GM19193 (cell line): ENCODE data around the gene SNRPN.

Experiments used
- POLR2A ChIP-seq: IDR thresholded peaks from 4 replicates; pipeline ENCODE4 v1.6.1; 2011; ENCODE audit not compliant: insufficient read depth, insufficient read length; ENCODE audit errors: extremely low read depth

The SNRPN gene

DNA sequence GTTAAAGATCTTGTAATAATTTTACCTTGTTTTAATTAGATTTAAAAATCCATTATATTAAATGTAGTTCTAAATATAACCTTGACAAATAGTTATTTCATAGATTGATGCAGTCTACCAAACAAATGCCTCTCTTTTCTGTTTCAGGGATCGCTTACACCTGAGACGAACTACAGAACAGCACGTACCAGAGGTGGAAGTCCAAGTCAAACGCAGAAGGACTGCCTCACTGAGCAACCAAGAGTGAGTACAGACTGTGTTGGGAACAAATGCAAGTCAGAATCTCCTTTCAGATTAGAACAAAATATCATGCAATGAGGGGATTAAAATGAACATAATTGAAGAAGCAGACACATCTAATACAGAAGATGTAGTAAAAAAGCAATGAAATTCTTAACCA lies 7.2 kb downstream of the SNRPN start:
- TF ChIP-seq POLR2A, result no peak

GRCh38 chr15:24962880-24963279 lies 8.1 kb downstream of the SNRPN start:
- TF ChIP-seq POLR2A, result no peak

- no peak for TF ChIP-seq POLR2A
These were observed 11.7 kb downstream of the SNRPN start for GRCh38 chr15:24966364-24967103.

DNA sequence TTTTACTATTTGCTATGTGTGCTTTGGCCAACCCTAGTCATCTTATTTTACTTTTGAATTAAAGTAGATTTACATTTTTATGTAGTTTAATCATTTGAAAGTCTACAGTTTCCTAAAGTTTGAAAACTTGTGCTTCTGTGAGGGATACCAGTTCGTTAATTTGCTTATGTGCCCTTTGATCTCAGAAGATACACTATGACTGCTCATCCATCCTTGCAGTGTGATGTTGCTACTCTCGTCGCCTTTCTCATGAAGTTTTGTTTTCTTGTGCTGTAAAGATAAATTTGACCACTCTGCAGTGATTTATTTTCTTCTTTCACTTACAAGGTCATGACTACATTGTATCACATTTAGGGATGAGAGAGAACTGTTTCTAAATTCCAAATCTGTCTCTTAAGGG lies 16.3 kb downstream of the SNRPN start:
- TF ChIP-seq POLR2A, result no peak

GRCh38 chr15:24971772-24972171 lies 17.0 kb downstream of the SNRPN start:
- no peak for TF ChIP-seq POLR2A

- no peak for TF ChIP-seq POLR2A
These were observed 22.1 kb downstream of the SNRPN start for GRCh38 chr15:24976932-24977331.

GRCh38 chr15:24977686-24978085 lies 22.9 kb downstream of the SNRPN start:
- no peak for TF ChIP-seq POLR2A

DNA sequence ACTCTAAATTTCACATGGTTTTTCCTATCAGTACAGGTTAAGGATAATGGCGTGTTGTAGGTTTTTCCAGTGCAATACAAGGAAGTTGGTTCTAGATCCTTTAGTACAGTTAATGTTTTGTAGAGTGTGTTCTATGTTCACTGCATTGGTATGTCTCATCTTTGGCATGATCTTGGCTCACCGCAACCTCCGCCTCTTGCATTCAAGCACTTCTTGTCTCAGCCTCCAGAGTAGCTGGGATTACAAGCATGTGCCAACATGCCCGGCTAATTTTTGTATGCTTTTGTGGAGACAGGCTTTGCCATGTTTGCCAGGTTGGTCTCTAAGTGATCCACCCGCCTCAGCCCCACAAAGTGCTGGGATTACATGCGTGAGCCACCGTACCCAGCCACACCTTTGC lies 30.4 kb downstream of the SNRPN start:
- TF ChIP-seq POLR2A, result no peak

- no peak for TF ChIP-seq POLR2A
These were observed 31.9 kb downstream of the SNRPN start for GRCh38 chr15:24986653-24987052.

DNA sequence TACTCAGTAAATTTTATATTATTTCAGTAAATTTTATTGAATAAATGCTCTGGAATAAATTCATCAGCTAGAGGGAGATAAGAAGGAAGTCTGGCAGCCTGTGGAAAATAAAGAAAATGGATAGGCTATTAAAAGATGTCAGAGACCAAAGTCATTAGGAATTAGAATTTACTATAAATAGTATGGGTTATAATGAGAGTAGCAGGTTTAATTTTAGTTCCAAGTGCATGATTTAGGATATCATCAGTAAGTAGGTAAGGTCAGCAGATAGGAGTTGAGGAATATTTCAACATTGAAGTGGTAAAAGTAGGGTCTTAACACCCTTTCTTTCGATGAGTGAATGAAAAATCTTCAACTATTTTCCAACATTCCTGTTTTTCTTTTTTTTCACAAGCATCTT lies 64.6 kb downstream of the SNRPN start:
- no peak for TF ChIP-seq POLR2A

DNA sequence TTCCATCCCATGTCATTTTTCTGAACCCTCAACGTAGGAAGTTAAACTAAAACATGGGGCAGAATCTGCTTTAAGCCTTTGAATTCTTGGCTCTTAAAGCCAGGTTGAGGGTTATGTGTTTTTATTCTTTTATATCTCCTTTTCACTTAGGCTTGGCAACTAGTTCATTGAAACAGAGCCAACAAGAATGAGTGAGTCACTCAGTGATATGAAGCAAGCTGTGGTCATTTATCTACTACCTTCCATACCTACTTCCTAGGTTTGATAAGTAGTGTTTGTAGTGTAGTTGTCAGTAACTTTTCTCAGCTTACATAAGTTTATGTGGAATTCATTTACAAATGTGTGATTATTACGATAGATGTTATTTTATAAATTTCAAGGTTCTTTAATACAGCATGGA lies 67.4 kb downstream of the SNRPN start:
- no peak for TF ChIP-seq POLR2A
